Fibroblast of lung (primary cell): ENCODE data around the gene INTS12.

ENCODE experiments used
- CTCF ChIP-seq, 2 donors: IDR thresholded peaks in 1 of 2; conservative IDR thresholded peaks in 1 of 2; 1 replicate in 1 of 2; 2 replicates in 1 of 2; pipeline ENCODE4 v1.5.1; 2011 to 2012; ENCODE audit warnings: low read length in 2 of 2, control low read depth in 1 of 2, inconsistent platforms in 1 of 2, low read depth in 1 of 2, mild to moderate bottlenecking in 1 of 2
- EZH2 ChIP-seq: IDR thresholded peaks from 2 replicates; pipeline ENCODE4 v1.5.1; 2012; ENCODE audit warnings: low read length, control low read depth, mild to moderate bottlenecking; ENCODE audit errors: missing control alignments

GRCh38 chr4:105714932-105715331 lies 6.4 kb upstream of the INTS12 start:
- no peak for TF ChIP-seq CTCF (conservative IDR thresholded peaks at IDR 0.05 in 1 of 2, IDR thresholded peaks at IDR 0.05 in 1 of 2; ENCODE audit: low read depth in 1 of 2, low read length in 2 of 2)
- no peak for TF ChIP-seq EZH2
